ENCODE measurements around the gene NAXD.

Gene NAXD

DNA sequence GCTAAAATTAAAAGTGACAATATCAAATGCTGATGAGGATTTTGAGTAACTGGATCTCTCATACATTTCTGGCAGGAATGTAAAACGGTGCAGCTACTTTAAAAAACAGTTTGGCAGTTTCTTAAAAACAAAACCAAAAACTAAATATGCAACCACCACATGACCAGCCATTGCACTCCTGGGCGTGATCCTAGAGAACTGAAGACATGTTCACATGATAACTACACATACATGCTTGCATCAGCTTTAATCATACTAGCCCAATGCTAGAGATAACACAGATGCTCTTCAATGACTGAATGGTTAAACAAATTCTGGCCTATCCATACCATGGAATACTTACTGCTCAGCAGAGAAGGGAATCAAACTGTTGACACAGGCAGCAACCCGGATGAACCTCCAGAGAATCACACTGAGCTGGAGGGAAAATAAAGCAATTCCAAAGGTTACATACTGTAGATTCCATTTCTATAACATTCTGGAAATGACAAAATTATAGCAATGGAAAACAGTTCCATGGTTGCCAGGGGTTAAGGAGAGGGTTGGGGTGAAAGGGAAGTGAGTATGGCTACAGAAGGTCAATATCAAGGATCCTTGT, 25.5 kb upstream of the NAXD start:
- Histone ChIP-seq H3K4me1 (ENCODE audit: low read length) (peaks cover 7% of the 10 kb centered on the region), H4K20me1 (ENCODE audit: insufficient read depth, low read length) (no peaks in the 10 kb centered on the region), H2AFZ (ENCODE audit: low read depth, low read length) (no peak overlapping the region), H3K4me3 (ENCODE audit: low read length) (no peak overlapping the region), H3K27ac (ENCODE audit: low read length) (no peak overlapping the region), H3K36me3 (replicated peaks; ENCODE audit: low read depth, low read length) (no peaks in the 10 kb centered on the region), H3K27me3 (ENCODE audit: low read depth, low read length) (peaks cover 14% of the 10 kb centered on the region), H3K9ac (ENCODE audit: low read length) (no peak overlapping the region), H3K4me2 (ENCODE audit: low read length) (no peak overlapping the region), H3K9me3 (ENCODE audit: insufficient read depth, low read length) (no peaks in the 10 kb centered on the region), H3K79me2 (ENCODE audit: low read length) (no peaks in the 10 kb centered on the region)
- TF ChIP-seq EZH2phosphoT487 (IDR thresholded peaks at IDR 0.05; ENCODE audit: low read depth) (no peak), CTCF (IDR thresholded peaks at IDR 0.05; ENCODE audit: low read depth, low read length) (no peak)

DNA sequence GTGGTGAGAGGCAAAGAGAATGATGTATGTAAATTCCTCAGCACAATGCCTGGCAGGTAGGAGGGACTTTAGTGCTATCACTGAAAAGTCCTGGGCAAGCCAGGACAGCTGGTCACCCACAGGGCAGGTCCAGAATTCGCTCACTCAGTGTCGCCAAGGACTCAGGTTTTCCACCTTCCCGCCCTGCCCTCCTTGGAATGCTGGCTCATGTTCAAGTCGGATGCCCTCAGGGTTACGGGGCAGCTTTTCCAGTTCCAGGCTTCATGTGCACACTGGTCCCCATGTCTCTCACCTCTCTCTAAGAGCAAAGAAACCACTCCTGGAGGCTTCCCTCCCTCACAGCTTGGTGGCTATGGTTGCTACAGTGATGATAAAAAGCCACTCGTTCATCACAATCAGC, 24.8 kb upstream of the NAXD start:
- no peak overlapping the region for H3K4me3 ChIP-seq (ENCODE audit: low read length)
- H3K9ac ChIP-seq (ENCODE audit: low read length) = no peak overlapping the region
- no peak overlapping the region for H3K4me2 ChIP-seq (ENCODE audit: low read length)
- H3K9me3 ChIP-seq (ENCODE audit: insufficient read depth, low read length) = no peaks in the 10 kb centered on the region
- no peaks in the 10 kb centered on the region for H3K79me2 ChIP-seq (ENCODE audit: low read length)
- no peak overlapping the region for H2AFZ ChIP-seq (ENCODE audit: low read depth, low read length)
- no peak for TF ChIP-seq CTCF (IDR thresholded peaks at IDR 0.05; ENCODE audit: low read depth, low read length)
- TF ChIP-seq EZH2phosphoT487 (IDR thresholded peaks at IDR 0.05; ENCODE audit: low read depth) = no peak
- H3K27ac ChIP-seq (ENCODE audit: low read length) = no peak overlapping the region
- no peaks in the 10 kb centered on the region for H3K36me3 ChIP-seq (replicated peaks; ENCODE audit: low read depth, low read length)
- H3K27me3 ChIP-seq (ENCODE audit: low read depth, low read length) = peaks cover 14% of the 10 kb centered on the region
- H3K4me1 ChIP-seq (ENCODE audit: low read length) = peaks cover 7% of the 10 kb centered on the region
- H4K20me1 ChIP-seq (ENCODE audit: insufficient read depth, low read length) = no peaks in the 10 kb centered on the region

DNA sequence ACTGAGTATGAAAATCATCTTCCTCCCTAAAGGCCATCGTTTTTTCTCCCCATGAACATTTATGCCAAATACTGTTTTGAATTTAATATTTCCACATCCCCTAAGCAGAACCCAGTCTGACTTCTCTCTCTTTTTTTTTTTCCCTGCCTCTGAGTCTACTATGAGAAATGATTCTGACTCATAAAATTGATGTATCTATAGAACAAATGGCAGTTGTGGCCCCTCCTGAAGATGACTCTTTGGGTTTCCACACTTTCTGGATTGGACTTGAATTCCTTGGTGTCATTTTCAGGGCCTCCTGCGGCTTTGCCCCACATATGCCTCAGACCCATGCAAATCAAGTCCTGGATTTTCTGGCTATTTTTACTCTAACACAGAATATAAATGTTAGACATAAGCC, 22.7 kb upstream of the NAXD start:
- no peak overlapping the region for H3K4me2 ChIP-seq (ENCODE audit: low read length)
- H3K4me1 ChIP-seq (ENCODE audit: low read length) = peaks cover 7% of the 10 kb centered on the region
- H3K36me3 ChIP-seq (replicated peaks; ENCODE audit: low read depth, low read length) = no peaks in the 10 kb centered on the region
- no peak overlapping the region for H3K4me3 ChIP-seq (ENCODE audit: low read length)
- no peaks in the 10 kb centered on the region for H4K20me1 ChIP-seq (ENCODE audit: insufficient read depth, low read length)
- H3K9me3 ChIP-seq (ENCODE audit: insufficient read depth, low read length) = no peaks in the 10 kb centered on the region
- peaks cover 14% of the 10 kb centered on the region for H3K27me3 ChIP-seq (ENCODE audit: low read depth, low read length)
- no peak overlapping the region for H2AFZ ChIP-seq (ENCODE audit: low read depth, low read length)
- no peaks in the 10 kb centered on the region for H3K79me2 ChIP-seq (ENCODE audit: low read length)
- H3K9ac ChIP-seq (ENCODE audit: low read length) = no peak overlapping the region
- H3K27ac ChIP-seq (ENCODE audit: low read length) = no peak overlapping the region
- TF ChIP-seq EZH2phosphoT487 (IDR thresholded peaks at IDR 0.05; ENCODE audit: low read depth) (no peak), CTCF (IDR thresholded peaks at IDR 0.05; ENCODE audit: low read depth, low read length) (no peak)

DNA sequence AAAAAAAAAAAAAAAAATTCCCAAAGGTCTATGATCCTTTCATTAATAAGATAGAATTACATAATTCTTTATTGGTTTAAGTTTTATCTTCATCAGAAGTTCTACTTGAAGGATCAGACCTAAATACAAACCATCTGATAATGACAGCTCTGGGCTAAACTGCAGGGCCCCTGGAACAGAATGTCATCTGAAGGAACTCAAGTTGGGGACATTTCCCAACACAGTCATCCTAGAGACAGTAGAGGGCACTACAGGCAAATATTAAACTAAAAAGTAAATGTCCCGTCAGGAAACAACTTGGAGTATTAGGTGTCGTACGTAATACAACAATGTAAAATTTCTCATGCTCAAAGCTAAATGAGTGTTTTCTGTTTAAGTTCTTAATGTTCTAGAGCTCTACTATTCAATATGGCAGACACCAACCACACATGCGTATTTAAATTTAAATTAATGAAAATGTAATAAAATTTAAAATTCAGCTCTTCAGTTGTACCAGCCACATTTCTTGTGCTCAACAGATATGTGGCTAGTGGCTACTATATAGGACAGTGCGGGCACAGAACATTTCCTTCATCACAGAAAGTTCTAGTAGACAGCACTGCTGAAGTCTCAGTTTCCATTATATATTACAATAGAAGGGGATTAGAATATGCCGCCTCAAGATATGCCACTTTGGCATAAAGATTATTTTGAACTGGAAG, 21.8 kb upstream of the NAXD start:
- no peak overlapping the region for H3K9ac ChIP-seq (ENCODE audit: low read length)
- TF ChIP-seq CTCF (IDR thresholded peaks at IDR 0.05; ENCODE audit: low read depth, low read length) (peak; percentile 83), EZH2phosphoT487 (IDR thresholded peaks at IDR 0.05; ENCODE audit: low read depth) (no peak)
- no peaks in the 10 kb centered on the region for H4K20me1 ChIP-seq (ENCODE audit: insufficient read depth, low read length)
- peak overlapping the region; percentile 38 for H3K4me3 ChIP-seq (ENCODE audit: low read length)
- H2AFZ ChIP-seq (ENCODE audit: low read depth, low read length) = no peak overlapping the region
- H3K4me2 ChIP-seq (ENCODE audit: low read length) = peak overlapping the region; percentile 27
- no peaks in the 10 kb centered on the region for H3K9me3 ChIP-seq (ENCODE audit: insufficient read depth, low read length)
- peaks cover 7% of the 10 kb centered on the region for H3K4me1 ChIP-seq (ENCODE audit: low read length)
- H3K36me3 ChIP-seq (replicated peaks; ENCODE audit: low read depth, low read length) = no peaks in the 10 kb centered on the region
- H3K27ac ChIP-seq (ENCODE audit: low read length) = no peak overlapping the region
- H3K79me2 ChIP-seq (ENCODE audit: low read length) = no peaks in the 10 kb centered on the region
- H3K27me3 ChIP-seq (ENCODE audit: low read depth, low read length) = peaks cover 10% of the 10 kb centered on the region
